H1 (cell line): ENCODE data around the gene ETFB. TPM values are rescaled to one million over a fixed set of nuclear protein-coding genes. Genes with fewer than 3 reads are reported as not detected.

Source experiments
- EGR1 ChIP-seq: IDR thresholded peaks from 2 replicates; pipeline ENCODE4 v1.6.1; 2011; ENCODE audit warnings: low read depth, low read length, borderline replicate concordance
- RAD21 ChIP-seq, 2 experiments: IDR thresholded peaks in 1 of 2; conservative IDR thresholded peaks in 1 of 2; 2 replicates each; pipeline ENCODE4 v1.6.1; 2011; ENCODE audit warnings: low read depth in 2 of 2, low read length in 2 of 2, improper control_type of control experiment in 1 of 2, inconsistent platforms in 1 of 2, mild to moderate bottlenecking in 1 of 2, moderate library complexity in 1 of 2
- SAP30 ChIP-seq: fragments of 300-600 bp; sonication (generic); IDR thresholded peaks from 2 replicates; pipeline ENCODE4 v1.7.1; 2012; ENCODE audit warnings: low read length, moderate library complexity, mild to moderate bottlenecking, inconsistent platforms; ENCODE audit not compliant: insufficient read depth, insufficient replicate concordance
- polyA plus RNA-seq, 7 experiments: library from polyadenylated mRNA; depleted of rRNA in 3 of 7; stranded (reverse) in 5 of 7; unstranded in 2 of 7; fragments of >200 nt in 5 of 7; fragments of 200-250 nt in 2 of 7; gene quantifications; 1 replicate in 5 of 7; 2 replicates in 1 of 7; 4 replicates in 1 of 7; pipeline versions ENCODE4 v1.2.1 to v1.2.3, GENCODE V29; 2011 to 2013; ENCODE audit warnings: missing spikeins in 2 of 7, mixed read lengths in 2 of 7
- total RNA-seq: library from RNA; stranded (reverse); fragmentation: NEBNext Ultra II Directional; extraction: Animal tissue kit (Norgen Biotek cat#: 25700); gene quantifications from 2 replicates; pipeline ENCODE4 v1.2.1, GENCODE V29; 2021
- TF ChIP-seq, protein P1 (sequence below): fragments of 300-600 bp; sonication (generic); IDR thresholded peaks from 2 replicates; pipeline ENCODE4 v1.7.1; 2012; ENCODE audit warnings: low read length, moderate library complexity, mild to moderate bottlenecking, inconsistent platforms; ENCODE audit not compliant: insufficient replicate concordance

ETFB gene
- total and polyA plus RNA-seq, 2 of the 8 experiments (the other 6 are each of a cell fraction or from before 2014, with no cell fraction given) = 40.0 to 66.5 TPM

GRCh38 chr19:51329411-51329810, 36.8 kb downstream of the ETFB start (continued):
- TF ChIP-seq, protein P1, sequence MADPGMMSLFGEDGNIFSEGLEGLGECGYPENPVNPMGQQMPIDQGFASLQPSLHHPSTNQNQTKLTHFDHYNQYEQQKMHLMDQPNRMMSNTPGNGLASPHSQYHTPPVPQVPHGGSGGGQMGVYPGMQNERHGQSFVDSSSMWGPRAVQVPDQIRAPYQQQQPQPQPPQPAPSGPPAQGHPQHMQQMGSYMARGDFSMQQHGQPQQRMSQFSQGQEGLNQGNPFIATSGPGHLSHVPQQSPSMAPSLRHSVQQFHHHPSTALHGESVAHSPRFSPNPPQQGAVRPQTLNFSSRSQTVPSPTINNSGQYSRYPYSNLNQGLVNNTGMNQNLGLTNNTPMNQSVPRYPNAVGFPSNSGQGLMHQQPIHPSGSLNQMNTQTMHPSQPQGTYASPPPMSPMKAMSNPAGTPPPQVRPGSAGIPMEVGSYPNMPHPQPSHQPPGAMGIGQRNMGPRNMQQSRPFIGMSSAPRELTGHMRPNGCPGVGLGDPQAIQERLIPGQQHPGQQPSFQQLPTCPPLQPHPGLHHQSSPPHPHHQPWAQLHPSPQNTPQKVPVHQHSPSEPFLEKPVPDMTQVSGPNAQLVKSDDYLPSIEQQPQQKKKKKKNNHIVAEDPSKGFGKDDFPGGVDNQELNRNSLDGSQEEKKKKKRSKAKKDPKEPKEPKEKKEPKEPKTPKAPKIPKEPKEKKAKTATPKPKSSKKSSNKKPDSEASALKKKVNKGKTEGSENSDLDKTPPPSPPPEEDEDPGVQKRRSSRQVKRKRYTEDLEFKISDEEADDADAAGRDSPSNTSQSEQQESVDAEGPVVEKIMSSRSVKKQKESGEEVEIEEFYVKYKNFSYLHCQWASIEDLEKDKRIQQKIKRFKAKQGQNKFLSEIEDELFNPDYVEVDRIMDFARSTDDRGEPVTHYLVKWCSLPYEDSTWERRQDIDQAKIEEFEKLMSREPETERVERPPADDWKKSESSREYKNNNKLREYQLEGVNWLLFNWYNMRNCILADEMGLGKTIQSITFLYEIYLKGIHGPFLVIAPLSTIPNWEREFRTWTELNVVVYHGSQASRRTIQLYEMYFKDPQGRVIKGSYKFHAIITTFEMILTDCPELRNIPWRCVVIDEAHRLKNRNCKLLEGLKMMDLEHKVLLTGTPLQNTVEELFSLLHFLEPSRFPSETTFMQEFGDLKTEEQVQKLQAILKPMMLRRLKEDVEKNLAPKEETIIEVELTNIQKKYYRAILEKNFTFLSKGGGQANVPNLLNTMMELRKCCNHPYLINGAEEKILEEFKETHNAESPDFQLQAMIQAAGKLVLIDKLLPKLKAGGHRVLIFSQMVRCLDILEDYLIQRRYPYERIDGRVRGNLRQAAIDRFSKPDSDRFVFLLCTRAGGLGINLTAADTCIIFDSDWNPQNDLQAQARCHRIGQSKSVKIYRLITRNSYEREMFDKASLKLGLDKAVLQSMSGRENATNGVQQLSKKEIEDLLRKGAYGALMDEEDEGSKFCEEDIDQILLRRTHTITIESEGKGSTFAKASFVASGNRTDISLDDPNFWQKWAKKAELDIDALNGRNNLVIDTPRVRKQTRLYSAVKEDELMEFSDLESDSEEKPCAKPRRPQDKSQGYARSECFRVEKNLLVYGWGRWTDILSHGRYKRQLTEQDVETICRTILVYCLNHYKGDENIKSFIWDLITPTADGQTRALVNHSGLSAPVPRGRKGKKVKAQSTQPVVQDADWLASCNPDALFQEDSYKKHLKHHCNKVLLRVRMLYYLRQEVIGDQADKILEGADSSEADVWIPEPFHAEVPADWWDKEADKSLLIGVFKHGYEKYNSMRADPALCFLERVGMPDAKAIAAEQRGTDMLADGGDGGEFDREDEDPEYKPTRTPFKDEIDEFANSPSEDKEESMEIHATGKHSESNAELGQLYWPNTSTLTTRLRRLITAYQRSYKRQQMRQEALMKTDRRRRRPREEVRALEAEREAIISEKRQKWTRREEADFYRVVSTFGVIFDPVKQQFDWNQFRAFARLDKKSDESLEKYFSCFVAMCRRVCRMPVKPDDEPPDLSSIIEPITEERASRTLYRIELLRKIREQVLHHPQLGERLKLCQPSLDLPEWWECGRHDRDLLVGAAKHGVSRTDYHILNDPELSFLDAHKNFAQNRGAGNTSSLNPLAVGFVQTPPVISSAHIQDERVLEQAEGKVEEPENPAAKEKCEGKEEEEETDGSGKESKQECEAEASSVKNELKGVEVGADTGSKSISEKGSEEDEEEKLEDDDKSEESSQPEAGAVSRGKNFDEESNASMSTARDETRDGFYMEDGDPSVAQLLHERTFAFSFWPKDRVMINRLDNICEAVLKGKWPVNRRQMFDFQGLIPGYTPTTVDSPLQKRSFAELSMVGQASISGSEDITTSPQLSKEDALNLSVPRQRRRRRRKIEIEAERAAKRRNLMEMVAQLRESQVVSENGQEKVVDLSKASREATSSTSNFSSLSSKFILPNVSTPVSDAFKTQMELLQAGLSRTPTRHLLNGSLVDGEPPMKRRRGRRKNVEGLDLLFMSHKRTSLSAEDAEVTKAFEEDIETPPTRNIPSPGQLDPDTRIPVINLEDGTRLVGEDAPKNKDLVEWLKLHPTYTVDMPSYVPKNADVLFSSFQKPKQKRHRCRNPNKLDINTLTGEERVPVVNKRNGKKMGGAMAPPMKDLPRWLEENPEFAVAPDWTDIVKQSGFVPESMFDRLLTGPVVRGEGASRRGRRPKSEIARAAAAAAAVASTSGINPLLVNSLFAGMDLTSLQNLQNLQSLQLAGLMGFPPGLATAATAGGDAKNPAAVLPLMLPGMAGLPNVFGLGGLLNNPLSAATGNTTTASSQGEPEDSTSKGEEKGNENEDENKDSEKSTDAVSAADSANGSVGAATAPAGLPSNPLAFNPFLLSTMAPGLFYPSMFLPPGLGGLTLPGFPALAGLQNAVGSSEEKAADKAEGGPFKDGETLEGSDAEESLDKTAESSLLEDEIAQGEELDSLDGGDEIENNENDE = no peak
- TF ChIP-seq SAP30 (no peak), RAD21 (IDR thresholded peaks at IDR 0.05 in 1 of 2, conservative IDR thresholded peaks at IDR 0.05 in 1 of 2; ENCODE audit: low read depth in 2 of 2, low read length in 2 of 2) (no peak), EGR1 (no peak)
